ENCODE results near the gene GRHL1.

GRHL1 gene

DNA sequence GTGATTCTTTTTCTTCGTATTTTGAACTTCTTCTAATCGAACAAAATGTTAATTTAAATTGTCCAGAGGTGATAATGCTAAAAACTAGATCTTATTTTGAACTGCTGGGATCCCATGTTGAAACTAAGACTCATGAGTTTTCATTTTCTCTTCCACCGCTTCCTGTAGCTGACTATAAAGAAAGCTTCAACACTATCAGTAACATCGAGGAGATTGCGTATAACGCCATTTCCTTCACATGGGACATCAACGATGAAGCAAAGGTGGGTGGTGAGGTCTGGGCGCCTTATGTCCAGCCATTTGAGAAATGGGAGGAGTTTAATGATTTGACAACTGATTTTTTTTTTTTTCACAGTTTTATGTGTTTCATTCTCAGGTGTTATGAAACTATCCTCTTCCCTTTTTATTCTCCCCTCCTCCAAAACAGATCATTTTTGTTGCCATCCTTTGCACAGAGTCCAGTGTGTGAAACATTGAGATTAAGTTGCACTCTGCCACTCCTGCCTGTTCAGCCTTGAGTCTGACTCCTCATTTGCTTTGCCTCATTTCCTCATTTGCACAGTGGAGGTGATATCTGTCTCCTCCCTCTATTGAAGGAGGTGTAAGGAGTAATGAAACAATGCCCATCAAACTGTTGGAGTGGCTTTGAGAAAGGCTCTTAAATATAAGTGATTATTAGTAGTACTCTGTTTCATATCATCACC lies 13.8 kb downstream of the GRHL1 start:
- H3K9me3 ChIP-seq (ENCODE audit: control insufficient read depth, insufficient read depth, low read depth, low read length): no peaks in the 10 kb centered on the region
- H3K4me1 ChIP-seq (ENCODE audit: control insufficient read depth, insufficient read depth, low read length): peaks cover 13% of the 10 kb centered on the region
- no peak for TF ChIP-seq GLIS1 (tag by site-specific recombination; IDR thresholded peaks at IDR 0.05)
- TF ChIP-seq ZNF394 (tag by site-specific recombination; IDR thresholded peaks at IDR 0.05; ENCODE audit: borderline replicate concordance): no peak
- no peak for TF ChIP-seq ZNF24 (tag by site-specific recombination; IDR thresholded peaks at IDR 0.05)
- TF ChIP-seq ZNF140 (tag by site-specific recombination; IDR thresholded peaks at IDR 0.05): no peak
- TF ChIP-seq ZBTB48 (tag by site-specific recombination; IDR thresholded peaks at IDR 0.05): no peak
- no peak for TF ChIP-seq PRDM1 (tag by site-specific recombination; IDR thresholded peaks at IDR 0.05)
- TF ChIP-seq ZNF621 (tag by site-specific recombination; IDR thresholded peaks at IDR 0.05): no peak
- TF ChIP-seq, protein P1, sequence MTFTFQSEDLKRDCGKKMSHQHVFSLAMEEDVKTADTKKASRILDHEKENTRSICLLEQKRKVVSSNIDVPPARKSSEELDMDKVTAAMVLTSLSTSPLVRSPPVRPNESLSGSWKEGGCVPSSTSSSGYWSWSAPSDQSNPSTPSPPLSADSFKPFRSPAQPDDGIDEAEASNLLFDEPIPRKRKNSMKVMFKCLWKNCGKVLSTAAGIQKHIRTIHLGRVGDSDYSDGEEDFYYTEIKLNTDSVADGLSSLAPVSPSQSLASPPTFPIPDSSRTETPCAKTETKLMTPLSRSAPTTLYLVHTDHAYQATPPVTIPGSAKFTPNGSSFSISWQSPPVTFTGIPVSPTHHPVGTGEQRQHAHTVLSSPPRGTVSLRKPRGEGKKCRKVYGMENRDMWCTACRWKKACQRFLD (tag by site-specific recombination; IDR thresholded peaks at IDR 0.05): no peak
- no peak for TF ChIP-seq ZNF114 (tag by site-specific recombination; IDR thresholded peaks at IDR 0.05)
- no peak for TF ChIP-seq ZNF248 (tag by site-specific recombination; IDR thresholded peaks at IDR 0.05)
- no peak for TF ChIP-seq TRIM28 (IDR thresholded peaks at IDR 0.05; ENCODE audit: borderline replicate concordance, low read length)
- no peak for TF ChIP-seq ZNF391 (tag by site-specific recombination; IDR thresholded peaks at IDR 0.05; ENCODE audit: borderline replicate concordance, low read depth)
- TF ChIP-seq ZNF184 (tag by site-specific recombination; IDR thresholded peaks at IDR 0.05): no peak
- TF ChIP-seq, protein P2, sequence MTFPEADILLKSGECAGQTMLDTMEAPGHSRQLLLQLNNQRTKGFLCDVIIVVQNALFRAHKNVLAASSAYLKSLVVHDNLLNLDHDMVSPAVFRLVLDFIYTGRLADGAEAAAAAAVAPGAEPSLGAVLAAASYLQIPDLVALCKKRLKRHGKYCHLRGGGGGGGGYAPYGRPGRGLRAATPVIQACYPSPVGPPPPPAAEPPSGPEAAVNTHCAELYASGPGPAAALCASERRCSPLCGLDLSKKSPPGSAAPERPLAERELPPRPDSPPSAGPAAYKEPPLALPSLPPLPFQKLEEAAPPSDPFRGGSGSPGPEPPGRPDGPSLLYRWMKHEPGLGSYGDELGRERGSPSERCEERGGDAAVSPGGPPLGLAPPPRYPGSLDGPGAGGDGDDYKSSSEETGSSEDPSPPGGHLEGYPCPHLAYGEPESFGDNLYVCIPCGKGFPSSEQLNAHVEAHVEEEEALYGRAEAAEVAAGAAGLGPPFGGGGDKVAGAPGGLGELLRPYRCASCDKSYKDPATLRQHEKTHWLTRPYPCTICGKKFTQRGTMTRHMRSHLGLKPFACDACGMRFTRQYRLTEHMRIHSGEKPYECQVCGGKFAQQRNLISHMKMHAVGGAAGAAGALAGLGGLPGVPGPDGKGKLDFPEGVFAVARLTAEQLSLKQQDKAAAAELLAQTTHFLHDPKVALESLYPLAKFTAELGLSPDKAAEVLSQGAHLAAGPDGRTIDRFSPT (tag by site-specific recombination; IDR thresholded peaks at IDR 0.05): no peak
- TF ChIP-seq ZNF701 (tag by site-specific recombination; IDR thresholded peaks at IDR 0.05): no peak
- TF ChIP-seq, protein P3, sequence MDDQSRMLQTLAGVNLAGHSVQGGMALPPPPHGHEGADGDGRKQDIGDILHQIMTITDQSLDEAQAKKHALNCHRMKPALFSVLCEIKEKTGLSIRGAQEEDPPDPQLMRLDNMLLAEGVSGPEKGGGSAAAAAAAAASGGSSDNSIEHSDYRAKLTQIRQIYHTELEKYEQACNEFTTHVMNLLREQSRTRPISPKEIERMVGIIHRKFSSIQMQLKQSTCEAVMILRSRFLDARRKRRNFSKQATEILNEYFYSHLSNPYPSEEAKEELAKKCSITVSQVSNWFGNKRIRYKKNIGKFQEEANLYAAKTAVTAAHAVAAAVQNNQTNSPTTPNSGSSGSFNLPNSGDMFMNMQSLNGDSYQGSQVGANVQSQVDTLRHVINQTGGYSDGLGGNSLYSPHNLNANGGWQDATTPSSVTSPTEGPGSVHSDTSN (CRISPR knock-in tag; IDR thresholded peaks at IDR 0.05): no peak
- no peak for TF ChIP-seq ZNF830 (tag by site-specific recombination; IDR thresholded peaks at IDR 0.05; ENCODE audit: low read depth)
- no peak for TF ChIP-seq SCRT1 (tag by site-specific recombination; IDR thresholded peaks at IDR 0.05; ENCODE audit: borderline replicate concordance)
- TF ChIP-seq ZNF366 (tag by site-specific recombination; conservative IDR thresholded peaks at IDR 0.05): no peak
- peaks cover 10 to 41% of the 10 kb centered on the region in 2 experiments for H3K36me3 ChIP-seq (ENCODE audit: control insufficient read depth in 2 of 2, insufficient read depth in 1 of 2, low read length in 2 of 2)
- ChIA-PET CTCF (no interaction called here), POLR2A (no interaction called here)
- no peak overlapping the region for H3K27ac ChIP-seq (ENCODE audit: extremely low read depth, low read depth, low read length)
- no peak overlapping the region for H3K4me3 ChIP-seq (ENCODE audit: low read depth, low read length)

DNA sequence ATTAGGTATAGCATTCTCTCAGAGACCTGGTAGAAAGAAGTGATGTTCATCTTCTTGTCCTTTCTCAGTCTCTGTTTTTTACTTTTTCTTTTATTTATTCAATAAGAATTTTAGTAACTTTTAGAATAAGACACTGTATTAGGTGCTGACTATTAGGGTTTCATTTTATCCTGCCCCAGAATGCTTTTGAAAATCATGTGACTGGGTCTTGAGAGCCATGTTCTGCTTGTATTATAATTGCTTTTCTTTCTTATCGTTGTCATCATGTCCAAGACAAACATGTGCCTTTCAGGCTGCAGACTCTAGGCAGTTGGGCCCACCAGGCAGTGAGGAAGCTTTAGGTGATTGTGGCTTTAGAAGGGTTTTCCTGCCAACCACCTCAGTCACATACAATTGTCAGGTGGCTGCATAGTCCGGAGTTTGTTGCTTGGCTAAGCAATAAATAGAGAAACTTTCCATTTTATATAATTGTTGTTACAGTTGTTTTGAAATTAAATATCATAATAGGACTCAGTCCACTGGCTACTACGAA lies 15.1 kb downstream of the GRHL1 start:
- Histone ChIP-seq H3K9me3 (ENCODE audit: control insufficient read depth, insufficient read depth, low read depth, low read length) (no peaks in the 10 kb centered on the region), H3K4me3 (ENCODE audit: low read depth, low read length) (no peak overlapping the region), H3K4me1 (ENCODE audit: control insufficient read depth, insufficient read depth, low read length) (peaks cover 21% of the 10 kb centered on the region), H3K27ac (ENCODE audit: extremely low read depth, low read depth, low read length) (no peak overlapping the region), H3K36me3 (ENCODE audit: control insufficient read depth in 2 of 2, insufficient read depth in 1 of 2, low read length in 2 of 2) (peaks cover 10 to 32% of the 10 kb centered on the region in 2 experiments)
- CTCF ChIA-PET: interaction anchor here (0.7 kb wide), 1 partner anchor 18 kb away, joined by 3 read pairs; no protein-coding TSS in a partner anchor
- POLR2A ChIA-PET: no interaction called here
- TF ChIP-seq ZNF175 (tag by site-specific recombination; IDR thresholded peaks at IDR 0.05) (no peak), ZSCAN30 (tag by site-specific recombination; IDR thresholded peaks at IDR 0.05) (no peak), ZNF830 (tag by site-specific recombination; IDR thresholded peaks at IDR 0.05; ENCODE audit: low read depth) (no peak)
- TF ChIP-seq, protein P4, sequence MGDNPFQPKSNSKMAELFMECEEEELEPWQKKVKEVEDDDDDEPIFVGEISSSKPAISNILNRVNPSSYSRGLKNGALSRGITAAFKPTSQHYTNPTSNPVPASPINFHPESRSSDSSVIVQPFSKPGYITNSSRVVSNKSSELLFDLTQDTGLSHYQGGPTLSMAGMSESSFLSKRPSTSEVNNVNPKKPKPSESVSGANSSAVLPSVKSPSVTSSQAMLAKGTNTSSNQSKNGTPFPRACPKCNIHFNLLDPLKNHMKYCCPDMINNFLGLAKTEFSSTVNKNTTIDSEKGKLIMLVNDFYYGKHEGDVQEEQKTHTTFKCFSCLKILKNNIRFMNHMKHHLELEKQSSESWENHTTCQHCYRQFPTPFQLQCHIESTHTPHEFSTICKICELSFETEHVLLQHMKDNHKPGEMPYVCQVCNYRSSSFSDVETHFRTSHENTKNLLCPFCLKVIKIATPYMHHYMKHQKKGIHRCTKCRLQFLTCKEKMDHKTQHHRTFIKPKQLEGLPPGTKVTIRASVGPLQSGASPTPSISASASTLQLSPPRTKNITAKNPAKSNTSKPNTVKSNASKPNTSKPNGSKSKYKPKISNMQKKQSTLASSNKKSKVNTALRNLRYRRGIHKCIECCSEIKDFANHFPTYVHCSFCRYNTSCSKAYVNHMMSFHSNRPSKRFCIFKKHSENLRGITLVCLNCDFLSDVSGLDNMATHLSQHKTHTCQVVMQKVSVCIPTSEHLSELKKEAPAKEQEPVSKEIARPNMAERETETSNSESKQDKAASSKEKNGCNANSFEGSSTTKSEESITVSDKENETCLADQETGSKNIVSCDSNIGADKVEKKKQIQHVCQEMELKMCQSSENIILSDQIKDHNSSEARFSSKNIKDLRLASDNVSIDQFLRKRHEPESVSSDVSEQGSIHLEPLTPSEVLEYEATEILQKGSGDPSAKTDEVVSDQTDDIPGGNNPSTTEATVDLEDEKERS (tag by site-specific recombination; IDR thresholded peaks at IDR 0.05): no peak
- TF ChIP-seq, protein P5, sequence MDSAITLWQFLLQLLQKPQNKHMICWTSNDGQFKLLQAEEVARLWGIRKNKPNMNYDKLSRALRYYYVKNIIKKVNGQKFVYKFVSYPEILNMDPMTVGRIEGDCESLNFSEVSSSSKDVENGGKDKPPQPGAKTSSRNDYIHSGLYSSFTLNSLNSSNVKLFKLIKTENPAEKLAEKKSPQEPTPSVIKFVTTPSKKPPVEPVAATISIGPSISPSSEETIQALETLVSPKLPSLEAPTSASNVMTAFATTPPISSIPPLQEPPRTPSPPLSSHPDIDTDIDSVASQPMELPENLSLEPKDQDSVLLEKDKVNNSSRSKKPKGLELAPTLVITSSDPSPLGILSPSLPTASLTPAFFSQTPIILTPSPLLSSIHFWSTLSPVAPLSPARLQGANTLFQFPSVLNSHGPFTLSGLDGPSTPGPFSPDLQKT (IDR thresholded peaks at IDR 0.05; ENCODE audit: borderline replicate concordance, low read depth, low read length): no peak
- TF ChIP-seq, protein P6, sequence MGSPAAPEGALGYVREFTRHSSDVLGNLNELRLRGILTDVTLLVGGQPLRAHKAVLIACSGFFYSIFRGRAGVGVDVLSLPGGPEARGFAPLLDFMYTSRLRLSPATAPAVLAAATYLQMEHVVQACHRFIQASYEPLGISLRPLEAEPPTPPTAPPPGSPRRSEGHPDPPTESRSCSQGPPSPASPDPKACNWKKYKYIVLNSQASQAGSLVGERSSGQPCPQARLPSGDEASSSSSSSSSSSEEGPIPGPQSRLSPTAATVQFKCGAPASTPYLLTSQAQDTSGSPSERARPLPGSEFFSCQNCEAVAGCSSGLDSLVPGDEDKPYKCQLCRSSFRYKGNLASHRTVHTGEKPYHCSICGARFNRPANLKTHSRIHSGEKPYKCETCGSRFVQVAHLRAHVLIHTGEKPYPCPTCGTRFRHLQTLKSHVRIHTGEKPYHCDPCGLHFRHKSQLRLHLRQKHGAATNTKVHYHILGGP (tag by site-specific recombination; IDR thresholded peaks at IDR 0.05): no peak
